Measurements from ENCODE around the gene CFAP46.
"Not testable (repeated sequence)": the region's sequence is repeated elsewhere in the genome, so short reads cannot be mapped to it uniquely, and the experiment has no call there.

CFAP46 gene

DNA sequence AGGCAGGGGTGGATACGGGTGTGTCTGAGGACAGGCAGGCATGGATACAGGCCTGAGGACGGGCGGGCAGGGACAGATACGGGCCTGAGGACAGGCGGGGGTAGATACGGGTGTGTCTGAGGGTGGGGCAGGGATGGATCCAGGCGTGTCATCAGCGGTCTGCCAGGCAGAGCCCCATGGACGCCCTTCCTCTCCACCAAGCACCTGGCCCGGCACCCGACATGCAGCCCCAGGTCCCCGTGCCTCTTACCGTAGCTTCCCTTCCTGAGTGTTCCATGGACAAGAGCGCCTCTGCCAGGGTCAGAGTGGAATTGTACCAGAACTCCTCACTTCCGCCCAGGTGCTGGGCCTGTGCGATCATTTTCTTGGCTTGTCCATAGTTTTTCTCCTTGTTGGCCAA is 81.8 kb downstream of the CFAP46 start:
- no peak for DNase-seq

- no peak for DNase-seq
Observed at GRCh38 chr10:132859084-132859855, 83.1 kb downstream of the CFAP46 start.

- DNase-seq = no peak
Observed at GRCh38 chr10:132858121-132859081, 84.0 kb downstream of the CFAP46 start.

DNA sequence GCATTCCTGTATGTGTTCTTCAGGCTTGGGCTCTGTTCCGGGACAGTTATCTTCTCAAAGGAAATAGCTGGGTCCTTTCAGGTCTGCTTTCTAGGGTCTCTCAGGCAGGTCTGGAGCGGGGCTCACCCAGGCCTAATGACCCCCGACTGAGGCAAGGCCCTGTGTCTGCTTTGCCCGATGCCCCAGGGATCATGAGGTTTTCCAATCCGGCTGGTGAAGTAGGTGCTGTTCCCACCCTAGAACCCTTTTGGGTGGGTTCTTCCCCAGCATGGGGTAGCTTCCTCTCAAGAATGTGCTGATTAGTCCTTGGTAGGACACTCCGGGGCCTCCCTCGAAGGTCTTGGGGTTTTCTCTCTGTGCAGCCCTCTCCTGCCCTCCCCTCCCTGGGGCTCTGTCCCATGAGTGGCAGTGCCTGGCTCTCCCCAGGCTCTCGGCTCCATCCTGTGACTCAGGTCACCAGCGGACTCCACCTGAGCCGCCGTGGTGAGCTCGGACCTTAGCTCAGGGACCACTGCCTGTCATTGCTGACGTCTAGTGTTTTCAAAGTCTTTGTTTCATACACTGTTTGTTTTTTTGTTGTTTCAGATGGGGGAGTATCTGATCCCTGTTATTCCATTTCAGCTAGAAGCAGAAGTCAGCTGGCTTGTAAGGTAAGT is 85.4 kb downstream of the CFAP46 start:
- no peak for DNase-seq

GRCh38 chr10:132855889-132856288 is 86.5 kb downstream of the CFAP46 start:
- DNase-seq = no peak

- DNase-seq = no peak
Observed at GRCh38 chr10:132851451-132851850, 90.9 kb downstream of the CFAP46 start.

- no peak for DNase-seq
Observed at GRCh38 chr10:132850896-132851295, 91.5 kb downstream of the CFAP46 start.

GRCh38 chr10:132850246-132850645 is 92.1 kb downstream of the CFAP46 start:
- DNase-seq = no peak

- DNase-seq = no peak
Observed at GRCh38 chr10:132849546-132850031, 92.8 kb downstream of the CFAP46 start.

DNA sequence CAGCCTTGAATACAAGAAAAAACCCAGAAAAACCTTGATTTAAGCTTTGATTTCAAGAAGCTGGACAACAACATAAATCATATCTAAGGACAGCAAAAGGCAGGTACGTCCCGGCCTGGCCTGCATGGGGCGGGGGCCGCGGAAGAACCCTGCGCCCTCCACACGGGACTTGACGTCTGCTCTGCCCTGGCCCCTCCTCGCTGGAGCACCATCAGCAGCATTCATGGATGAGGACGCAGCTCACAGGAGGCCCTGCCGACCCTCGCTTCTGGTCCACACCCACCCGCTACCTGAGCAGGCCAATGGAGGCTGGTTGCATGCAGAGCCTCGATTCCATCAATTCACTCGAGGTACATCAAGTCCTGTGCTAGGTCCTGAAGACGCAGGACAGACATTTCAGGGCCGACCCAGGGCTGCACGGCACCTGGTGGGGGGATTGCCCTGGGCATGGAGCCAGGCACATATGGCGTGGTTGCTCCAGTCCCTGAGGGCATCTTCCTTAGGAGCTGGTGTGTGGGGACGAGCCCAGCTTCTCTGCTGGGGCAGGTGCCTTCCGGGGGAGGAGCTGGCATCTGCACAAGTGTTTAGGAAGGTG is 93.3 kb downstream of the CFAP46 start:
- no peak for DNase-seq

GRCh38 chr10:132848291-132848701 is 94.1 kb downstream of the CFAP46 start:
- DNase-seq = no peak

DNA sequence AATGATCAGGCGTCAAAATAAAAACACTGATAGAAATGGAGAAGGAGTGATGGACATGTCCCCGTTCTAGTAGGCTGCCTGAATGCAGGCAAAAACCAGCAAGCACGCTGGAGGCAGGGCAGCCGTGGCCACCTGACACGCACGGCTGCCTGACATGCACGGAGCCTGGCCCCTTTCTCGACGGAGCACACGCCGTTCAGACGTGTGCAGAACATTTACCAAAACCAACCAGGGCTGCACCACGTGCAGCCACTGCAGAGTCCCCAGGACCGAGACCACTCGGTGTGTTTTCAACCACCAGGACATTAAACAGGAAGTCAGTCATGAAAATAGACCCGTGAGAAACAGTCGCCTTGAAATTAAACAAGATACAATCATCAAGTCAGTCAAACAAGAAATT is 94.5 kb downstream of the CFAP46 start:
- DNase-seq = no peak

DNA sequence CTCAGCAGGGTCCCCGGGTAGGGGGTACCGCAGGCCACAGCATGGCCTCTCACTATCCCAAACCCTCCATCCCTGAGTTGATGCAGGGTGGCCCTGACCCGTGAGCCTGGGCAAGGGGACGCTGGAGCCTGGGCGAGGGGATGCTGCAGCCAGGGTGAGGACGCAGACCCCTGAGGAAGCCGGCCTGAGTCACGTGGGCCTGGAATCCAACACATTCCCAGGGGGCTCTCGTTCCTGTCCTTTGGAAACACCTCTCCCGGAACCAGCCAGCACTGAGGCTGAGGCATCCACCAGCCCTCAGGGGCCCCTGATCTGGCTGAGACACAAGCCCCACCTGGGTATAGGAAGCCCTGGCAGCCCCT is 95.0 kb downstream of the CFAP46 start:
- no peak for DNase-seq

GRCh38 chr10:132846631-132847415 is 95.5 kb downstream of the CFAP46 start:
- no peak for DNase-seq

- DNase-seq = no peak
Observed at GRCh38 chr10:132845780-132846595, 96.4 kb downstream of the CFAP46 start.

GRCh38 chr10:132845041-132845551 is 97.3 kb downstream of the CFAP46 start:
- no peak for DNase-seq

DNA sequence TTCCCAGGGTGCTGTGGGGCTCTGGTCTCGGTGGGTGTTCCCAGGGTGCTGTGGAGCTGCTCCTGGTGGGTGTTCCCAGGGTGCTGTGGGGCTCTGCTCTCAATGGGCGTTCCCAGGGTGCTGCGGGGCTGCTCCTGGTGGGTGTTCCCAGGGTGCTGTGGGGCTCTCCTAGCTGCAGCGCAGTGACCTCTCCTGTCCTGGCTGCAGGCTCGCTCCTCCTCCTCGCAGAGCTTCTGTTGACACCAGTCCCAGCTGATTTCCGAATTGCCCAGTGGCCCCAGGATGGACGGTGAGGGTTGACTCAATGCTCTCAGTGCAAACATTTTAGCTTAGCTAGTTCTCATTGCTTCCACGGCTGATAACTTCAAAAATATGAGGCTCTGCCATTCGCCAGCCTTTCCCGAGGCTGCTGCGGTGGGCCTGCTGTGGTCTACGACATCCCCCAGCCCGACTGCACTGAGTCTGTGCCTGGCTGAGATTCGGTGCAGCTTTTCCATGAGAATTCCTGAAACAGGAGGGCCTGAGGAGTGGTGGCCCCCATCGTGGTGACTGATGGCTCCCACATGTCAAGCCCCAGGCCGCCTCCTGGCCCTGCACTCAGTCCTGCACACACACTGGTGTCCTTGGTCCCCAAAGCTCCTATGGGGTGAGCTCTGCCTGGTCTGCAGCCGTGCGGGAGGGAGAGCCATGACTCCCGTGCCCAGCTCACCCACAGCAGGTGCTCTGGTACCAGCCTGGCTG is 98.1 kb downstream of the CFAP46 start:
- DNase-seq = no peak

GRCh38 chr10:132843276-132843675 is 99.1 kb downstream of the CFAP46 start:
- not testable (repeated sequence) for DNase-seq

DNA sequence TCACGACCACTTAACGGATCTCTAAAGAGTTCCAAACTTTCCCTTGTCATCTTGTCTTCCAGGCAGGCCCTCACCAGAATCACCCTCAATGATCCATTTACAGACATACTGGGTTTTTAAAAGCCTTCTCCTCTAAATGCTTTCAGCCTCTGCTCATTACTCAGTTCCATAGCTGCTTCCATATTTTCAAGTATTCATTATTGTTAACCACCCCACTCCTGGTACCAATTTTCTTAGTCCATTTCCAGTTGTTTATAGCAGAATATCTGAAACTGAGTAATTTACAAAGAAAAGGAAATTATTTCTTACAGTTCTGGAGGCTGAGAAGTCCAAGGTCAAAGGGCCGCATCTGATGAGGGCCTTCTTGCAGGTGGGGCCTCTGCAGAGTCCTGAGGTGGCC is 100.0 kb downstream of the CFAP46 start:
- DNase-seq = no peak

- DNase-seq = no peak
Observed at GRCh38 chr10:132841615-132841975, 100.8 kb downstream of the CFAP46 start.

Measured in inflammatory macrophage treated with lipopolysaccharide for 4 hours (primary cell).